ENCODE results near the gene TMEM45A.

TMEM45A gene

GRCh38 chr3:100613721-100614390 lies 121.4 kb downstream of the TMEM45A start:
- no peak for DNase-seq (ENCODE audit: low read depth in 2 of 2)

GRCh38 chr3:100614941-100615340 lies 122.5 kb downstream of the TMEM45A start:
- DNase-seq (ENCODE audit: low read depth in 2 of 2), result no peak

GRCh38 chr3:100615684-100616083 lies 123.3 kb downstream of the TMEM45A start:
- no peak for DNase-seq (ENCODE audit: low read depth in 2 of 2)

GRCh38 chr3:100621251-100621650 lies 128.8 kb downstream of the TMEM45A start:
- DNase-seq (ENCODE audit: low read depth in 2 of 2), result no peak

Data from stimulated activated CD4-positive, alpha-beta T cell treated with anti-CD3 and anti-CD28 coated beads, Interleukin-12 subunit alpha, Interleukin-12 subunit beta, amount 100 ng/mL, for 24 hours (primary cell).